Neural cell (in vitro differentiated cells): ENCODE measurements around the gene MAGED2.

Source experiments
- EP300 ChIP-seq: fragments of 450-650 bp; conservative IDR thresholded peaks from 2 replicates; pipeline ENCODE4 v1.6.1; 2014; ENCODE audit warnings: antibody characterized with exemption, mild to moderate bottlenecking, moderate library complexity; ENCODE audit not compliant: poor library complexity, severe bottlenecking
- TF ChIP-seq, protein P1 (sequence below): fragments of 450-650 bp; IDR thresholded peaks from 2 replicates; pipeline ENCODE4 v1.5.1; 2014; ENCODE audit warnings: antibody characterized with exemption, mild to moderate bottlenecking, moderate library complexity; ENCODE audit not compliant: poor library complexity, severe bottlenecking

DNA sequence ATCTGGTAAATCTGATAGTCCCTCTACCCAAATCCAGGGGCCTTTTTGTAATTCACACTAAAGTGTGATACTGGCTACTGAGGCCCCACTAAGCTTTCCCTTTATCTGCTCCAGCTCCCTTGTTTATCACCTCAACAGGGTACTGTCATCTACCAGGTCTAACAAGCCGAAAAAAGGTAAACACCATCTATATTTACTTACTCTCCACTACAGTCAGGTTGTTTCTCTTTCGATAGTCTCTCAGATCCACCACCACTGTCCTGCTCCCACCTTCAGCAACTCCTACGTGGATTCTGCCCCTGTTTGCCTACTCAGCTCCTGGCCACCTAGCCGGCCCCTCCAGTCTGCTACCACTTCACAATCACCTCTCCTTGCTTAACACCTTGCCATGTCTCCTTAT is 12.8 kb upstream of the MAGED2 start:
- no peak for TF ChIP-seq EP300
- TF ChIP-seq, protein P1, sequence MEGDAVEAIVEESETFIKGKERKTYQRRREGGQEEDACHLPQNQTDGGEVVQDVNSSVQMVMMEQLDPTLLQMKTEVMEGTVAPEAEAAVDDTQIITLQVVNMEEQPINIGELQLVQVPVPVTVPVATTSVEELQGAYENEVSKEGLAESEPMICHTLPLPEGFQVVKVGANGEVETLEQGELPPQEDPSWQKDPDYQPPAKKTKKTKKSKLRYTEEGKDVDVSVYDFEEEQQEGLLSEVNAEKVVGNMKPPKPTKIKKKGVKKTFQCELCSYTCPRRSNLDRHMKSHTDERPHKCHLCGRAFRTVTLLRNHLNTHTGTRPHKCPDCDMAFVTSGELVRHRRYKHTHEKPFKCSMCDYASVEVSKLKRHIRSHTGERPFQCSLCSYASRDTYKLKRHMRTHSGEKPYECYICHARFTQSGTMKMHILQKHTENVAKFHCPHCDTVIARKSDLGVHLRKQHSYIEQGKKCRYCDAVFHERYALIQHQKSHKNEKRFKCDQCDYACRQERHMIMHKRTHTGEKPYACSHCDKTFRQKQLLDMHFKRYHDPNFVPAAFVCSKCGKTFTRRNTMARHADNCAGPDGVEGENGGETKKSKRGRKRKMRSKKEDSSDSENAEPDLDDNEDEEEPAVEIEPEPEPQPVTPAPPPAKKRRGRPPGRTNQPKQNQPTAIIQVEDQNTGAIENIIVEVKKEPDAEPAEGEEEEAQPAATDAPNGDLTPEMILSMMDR, result no peak
